D341Med (cell line): ENCODE measurements around the gene ABCB11.

ENCODE experiments used
- DNase-seq: peaks from one replicate; pipeline ENCODE4 v3.0.0; 2012; ENCODE audit warnings: low spot score

Gene ABCB11

DNA sequence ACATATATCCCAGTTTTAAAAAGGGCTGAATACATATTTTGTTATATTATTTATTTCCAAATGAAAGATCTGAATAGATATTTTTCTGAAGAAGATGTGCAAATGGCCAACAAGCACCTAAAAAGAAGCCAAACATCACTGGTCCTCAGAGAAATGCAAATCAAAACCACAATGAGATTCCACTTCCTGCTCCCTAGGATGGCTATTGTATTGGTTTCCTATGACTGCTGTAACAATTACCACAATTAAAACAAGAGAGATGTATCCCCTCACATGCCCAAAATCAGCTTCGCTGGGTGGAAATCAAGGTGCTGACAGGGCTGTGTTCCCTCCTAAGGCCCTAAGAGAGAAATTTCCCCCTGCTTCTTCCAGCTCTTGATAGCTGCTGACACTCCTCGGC lies 23.2 kb downstream of the ABCB11 start:
- DNase-seq: no peak

DNA sequence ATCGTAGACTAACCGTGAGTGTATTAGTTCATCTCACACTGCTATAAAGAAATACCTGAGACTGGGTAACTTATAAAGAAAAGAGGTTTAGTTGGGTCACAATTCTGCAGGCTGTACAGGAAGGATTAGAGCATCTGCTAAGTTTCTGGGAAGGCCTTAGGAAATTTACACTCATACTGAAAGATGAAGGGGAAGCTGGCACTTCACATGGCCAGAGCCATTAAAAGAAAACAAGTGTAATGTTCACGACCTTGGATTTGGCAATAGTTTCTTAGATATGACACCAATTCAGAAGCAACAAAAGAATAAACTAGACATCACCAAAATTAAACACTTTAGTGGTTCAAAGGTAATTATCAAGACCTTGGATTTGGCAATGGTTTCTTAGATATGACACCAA lies 23.8 kb downstream of the ABCB11 start:
- DNase-seq: no peak

DNA sequence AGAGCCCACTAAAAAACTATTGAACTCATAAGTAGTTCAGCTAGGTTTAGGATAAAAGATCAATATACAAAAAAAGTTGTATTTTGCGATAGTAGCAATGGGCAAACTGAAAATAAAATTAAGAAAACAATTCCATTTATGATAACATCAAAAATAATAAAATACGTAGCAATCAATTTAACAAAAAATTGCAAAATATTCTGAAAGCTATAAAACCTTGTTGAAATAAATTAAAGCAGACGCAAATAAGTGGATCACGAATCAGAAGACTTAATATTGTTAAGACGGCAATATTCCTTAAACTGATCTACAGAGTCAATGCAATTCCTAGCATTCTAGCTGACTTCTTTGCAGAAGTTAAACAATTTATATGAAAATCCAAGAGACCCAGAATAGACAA lies 24.5 kb downstream of the ABCB11 start:
- no peak for DNase-seq

DNA sequence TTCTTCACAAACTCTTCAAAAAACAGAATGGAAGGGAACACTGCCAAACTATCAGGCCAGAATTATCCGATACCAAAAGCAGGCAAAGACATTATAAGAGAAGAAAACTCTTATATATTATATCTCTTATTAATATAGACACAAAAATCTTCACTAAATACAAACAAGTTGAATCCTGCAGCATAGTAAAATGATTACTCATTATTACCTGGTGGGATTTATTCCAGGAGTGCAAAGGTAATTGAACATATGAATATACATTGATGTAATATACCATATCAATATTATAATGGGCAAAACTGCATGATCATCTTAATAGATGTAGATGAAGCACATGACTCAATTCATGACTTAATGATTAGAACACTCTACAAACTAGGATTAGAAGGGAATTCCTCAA lies 25.1 kb downstream of the ABCB11 start:
- no peak for DNase-seq

DNA sequence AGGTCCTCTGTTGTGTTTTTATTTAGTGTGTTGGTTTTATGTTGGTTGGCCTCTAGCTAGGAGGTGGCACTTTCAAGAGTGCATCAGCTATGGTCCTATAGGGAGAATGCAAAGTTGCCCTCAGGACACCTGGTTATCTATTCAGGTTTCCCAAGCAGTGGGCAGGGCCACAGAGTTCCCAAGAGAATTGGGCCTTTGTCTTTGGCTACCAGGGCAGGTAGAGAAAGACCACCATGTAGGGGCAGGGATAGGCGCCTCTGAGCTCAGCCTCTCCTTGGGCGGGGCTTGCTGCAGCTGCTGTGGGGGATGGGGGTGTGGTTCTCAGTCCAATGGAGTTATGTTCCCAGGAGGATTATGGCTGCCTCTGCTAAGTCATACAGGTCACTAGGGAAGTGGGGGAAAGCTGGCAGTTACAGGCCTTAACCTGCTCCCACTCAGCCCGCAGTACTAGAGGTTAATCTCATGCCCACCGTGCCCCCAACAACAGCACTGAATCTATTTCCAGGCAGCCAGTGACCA lies 26.0 kb downstream of the ABCB11 start:
- DNase-seq: no peak

DNA sequence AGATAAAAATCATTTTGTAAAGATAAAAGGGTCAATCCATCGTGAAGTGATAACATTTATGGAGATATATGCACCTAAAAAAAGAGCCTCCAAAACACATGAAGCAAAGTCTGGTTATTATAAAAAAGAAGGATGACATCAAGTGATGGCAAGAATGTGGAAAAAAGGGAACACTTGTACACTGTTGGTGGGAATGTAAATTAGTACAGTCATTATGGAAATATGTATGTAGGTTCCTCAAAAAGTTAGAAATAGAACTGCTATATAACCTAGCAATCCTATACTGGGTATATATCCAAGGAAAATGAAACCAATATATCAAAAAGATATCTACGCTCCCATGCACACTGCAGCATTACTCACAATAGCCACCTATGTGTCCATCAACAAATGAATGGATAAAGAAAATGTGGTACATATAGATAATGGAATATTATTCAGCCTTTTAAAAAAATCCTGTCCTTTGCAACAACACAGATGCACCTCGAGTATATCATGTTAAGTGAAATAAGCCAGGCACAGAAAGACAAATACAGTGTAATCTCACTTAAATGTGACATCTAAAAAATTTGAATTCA lies 28.9 kb downstream of the ABCB11 start:
- DNase-seq: no peak

DNA sequence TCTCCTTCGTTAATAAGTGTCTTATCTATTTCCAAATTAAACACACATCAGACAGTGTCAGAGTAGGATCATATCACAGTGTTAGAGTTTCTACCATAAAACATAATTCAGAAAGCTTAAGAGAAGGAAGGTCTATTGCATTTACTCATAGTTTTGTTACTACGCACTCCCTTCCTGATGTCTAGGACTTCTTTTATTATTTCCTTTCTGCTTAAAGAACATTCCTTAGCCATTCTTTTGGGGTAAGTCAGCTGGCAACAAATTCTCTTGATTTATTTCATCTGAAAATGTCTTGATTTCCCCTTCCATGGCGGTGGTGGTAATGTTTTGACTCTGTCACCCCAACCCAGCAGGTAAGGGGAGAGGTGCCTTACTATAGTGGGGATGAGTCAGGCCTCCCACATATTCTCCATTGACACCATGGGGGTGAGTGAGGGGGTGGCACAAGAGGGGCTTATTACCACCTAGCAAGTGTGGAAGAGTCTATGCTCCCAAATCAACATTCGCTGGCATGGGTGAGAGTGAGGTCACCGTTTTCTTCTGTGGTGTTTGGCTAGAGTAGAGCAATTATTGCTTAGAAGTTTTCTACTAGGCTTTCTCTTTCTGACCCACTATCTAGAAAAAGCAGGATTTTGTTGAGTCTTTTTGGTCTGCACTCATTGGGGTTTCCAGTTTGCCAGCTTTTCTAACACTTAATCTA lies 29.9 kb downstream of the ABCB11 start:
- DNase-seq: no peak

DNA sequence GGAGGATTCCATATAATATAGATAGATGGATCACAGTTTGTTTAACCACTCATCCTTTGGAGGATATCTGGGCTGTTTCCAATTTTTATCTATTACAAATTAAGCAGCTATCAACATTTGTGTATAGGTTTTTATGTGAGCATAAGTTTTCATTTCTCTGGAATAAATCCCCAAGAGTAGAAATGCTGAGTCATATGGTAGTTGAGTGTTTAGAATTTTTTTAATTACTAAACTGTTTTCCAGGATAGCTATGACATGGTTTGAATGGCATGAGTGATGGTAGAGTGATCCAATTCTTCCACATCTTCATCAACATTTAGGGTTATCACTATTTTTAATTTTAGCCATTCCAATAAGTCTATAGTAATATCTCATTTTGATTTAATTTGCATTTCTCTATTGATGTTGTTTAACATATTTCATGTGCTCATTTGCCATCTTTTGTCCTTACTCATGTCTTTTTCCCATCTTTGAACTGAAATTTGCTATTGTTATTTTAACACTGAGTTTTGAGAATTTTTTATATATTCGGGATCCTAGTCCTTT lies 31.4 kb downstream of the ABCB11 start:
- no peak for DNase-seq

DNA sequence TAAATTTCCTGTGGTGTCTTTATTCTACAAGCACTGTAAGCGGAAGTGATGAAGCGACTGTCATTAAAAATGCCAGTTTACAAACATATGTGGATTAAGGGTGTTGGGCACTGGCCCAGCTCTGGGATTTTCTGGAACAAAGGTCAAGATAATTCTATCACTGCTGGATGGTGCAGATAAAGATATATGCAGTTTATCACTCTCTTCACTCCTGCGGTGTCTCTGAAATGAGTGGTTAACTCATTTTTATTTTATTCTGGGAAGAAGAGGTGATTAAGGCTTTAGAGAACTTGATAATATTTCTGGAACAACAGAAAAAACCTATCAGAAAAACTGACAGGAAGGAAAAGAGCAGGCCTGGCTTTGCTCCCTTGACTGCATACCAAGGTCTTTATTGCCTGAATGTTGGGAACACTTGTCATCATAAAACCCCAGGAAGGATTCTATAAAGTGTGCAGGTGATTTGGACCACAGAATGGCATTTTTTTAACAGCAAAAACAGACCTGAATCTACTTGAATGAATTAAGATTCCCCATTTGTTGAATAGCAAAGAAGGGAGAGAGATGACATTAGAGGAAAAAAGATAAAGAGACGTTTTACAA lies 32.4 kb downstream of the ABCB11 start:
- DNase-seq: no peak

DNA sequence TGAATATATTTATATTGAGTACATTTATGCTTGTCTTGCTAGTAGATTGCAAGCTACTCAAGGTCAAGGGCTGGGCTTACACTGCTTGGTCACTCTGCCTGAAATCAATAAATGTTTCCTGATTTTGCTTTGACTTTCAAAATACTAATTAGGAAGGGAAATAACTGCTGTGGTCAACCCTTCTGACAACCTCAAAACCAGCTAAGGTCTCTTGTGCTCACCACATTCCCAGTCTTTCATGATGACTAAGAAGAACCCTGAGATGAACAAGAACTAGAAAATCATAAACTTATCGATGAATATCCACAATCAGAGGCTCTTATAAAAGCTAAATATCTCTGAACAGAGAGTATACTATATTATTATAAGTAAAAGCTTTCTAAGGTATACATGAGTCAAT lies 33.3 kb downstream of the ABCB11 start:
- no peak for DNase-seq

DNA sequence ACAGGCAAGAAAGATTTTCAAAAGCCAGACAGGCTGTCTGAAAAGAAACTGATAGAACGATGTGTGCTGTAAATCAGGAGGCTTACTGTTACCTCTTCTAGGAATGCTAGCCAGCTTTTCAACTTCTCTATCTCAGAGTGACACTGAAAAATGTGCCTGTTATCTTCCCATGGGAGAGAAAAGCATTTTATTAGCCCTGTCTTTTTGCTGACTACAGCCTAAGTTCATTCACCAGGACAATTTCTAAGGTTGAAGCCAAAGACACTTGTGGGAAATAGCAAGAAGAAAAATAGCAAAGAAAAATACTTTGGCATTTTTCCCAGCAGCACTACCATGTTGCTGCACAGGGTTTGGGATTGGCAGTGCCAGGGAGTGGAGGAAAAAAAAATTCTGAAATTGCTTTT lies 34.0 kb downstream of the ABCB11 start:
- DNase-seq: no peak

DNA sequence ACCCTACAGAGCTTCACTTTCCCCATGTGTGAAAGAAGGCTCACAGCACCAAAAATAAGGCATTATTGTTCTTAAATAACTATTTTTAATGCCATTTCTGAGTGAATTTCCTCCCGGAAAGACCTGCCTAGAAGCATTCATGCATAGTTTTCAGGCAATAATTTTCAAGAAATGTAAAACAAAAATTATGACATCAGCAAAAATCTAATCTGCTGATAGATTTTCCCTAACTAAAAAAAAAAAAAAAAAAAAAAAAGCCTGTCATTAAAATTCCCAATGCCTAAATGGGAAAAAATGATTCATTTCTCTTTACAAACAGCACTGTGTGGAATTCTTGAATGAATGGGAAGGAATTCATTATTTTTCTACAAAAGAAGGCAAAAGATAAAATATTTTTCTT lies 35.4 kb downstream of the ABCB11 start:
- DNase-seq: no peak

DNA sequence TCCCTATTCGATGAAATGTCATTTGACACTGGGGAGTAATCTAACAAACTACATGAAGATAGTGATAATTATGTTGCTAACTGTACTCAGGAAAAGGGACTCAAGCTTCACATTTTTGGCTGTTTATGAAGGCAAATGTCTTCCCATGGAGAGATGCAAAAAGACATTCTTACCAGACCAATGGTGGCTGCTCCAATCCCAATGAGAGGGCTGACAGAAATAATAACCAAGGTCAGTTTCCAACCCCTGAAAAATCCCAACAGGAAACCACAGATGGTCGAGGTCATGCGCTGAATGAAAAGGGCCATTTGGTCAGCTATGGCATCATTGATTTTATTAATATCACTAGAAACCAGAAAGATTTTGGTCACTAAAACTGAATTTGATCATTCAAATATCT lies 37.6 kb downstream of the ABCB11 start:
- DNase-seq: no peak

DNA sequence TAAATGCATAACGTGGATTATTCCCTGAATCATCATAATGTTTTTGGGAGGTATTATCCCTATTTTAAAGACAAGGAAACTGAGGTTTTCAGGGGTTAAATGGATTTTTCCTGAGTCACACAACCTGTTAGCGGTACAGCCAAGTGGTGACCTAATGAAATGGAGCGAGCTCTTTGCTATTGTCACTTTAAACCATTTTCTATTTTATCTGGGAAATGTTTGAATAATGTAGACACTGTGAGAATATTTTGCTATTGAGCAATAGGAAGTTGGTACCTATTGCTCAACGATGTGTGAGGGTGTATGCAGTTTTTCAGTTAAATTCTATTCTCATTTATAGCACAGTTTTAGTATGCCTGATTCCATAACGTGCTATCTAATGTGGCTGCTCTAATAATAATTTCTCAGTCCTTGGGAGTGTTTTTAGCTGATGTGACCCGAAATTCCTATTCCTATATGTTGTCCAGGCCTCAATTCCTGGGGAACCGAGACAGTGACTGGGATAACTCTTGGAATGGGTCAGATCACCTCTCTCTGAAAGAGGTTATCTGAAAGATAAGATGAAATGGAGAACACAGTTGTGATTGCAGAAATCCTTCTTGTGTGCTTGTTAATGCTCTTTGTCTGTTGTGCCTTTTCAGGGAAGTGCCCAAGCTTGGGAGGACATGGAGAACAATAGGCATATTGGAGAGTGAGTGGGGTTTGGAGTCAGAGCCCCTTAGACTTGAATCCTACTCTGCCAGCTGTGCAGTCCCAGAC lies 38.4 kb downstream of the ABCB11 start:
- DNase-seq: no peak

DNA sequence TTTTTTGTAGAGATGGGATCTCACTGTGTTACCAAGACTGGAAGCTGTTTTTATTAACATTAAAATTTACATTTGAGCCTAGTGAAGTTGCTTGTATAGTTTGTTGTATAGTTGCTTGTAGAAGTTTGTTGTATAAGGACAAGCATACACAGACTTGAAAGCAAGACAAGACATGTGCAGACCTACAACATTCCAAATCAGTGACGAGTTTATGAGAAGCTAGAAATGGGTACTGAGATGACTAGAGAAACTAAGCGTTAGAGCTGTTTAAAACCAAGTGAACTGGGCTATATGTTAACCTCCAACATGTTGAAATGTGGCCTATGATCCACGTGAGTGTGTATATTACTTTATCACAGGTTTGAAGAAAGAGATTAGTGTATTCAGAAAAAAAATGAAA lies 39.1 kb downstream of the ABCB11 start:
- no peak for DNase-seq

DNA sequence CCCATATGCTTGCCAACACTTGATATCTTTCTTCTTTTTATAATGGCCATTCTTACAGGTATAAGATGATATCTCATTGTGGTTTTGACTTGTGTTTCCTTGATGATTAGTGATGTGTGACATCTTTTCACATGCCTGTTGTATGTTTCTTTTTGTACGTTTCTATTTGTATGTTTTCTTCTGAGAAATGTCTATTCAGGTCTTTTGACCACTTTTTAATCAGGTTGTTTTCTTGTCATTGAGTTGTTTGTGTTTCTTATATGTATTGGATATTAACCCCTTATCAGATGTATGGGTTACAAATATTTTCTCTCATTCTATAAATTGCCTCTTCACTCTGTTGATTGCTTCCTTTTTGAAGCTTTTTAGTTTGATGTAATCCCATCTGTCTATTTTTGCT lies 42.4 kb downstream of the ABCB11 start:
- no peak for DNase-seq

DNA sequence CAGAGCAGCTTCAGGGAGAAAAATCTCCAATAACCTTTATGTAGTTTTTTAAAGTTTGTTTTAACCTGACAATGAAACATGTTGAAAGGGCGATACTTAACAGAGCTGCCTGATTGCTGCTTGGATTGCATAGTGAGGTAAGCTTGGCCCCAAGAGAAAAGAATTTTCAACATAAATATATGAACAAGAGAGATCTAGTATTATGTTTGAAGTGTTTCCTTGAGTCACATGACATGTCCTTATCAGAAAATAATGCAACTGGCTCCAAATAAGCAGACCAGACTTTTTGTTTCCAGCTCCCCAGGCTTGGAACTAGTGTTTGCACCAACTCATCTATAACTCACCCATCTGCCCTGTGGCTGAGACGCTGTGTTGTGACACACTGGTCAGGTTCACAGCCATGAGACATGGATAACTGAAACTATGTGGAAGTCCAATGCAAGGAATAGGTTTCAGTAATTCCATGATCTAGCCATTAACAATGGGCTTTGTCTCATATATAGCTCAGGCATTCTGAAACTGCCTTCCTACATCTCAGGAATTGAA lies 44.7 kb downstream of the ABCB11 start:
- no peak for DNase-seq

DNA sequence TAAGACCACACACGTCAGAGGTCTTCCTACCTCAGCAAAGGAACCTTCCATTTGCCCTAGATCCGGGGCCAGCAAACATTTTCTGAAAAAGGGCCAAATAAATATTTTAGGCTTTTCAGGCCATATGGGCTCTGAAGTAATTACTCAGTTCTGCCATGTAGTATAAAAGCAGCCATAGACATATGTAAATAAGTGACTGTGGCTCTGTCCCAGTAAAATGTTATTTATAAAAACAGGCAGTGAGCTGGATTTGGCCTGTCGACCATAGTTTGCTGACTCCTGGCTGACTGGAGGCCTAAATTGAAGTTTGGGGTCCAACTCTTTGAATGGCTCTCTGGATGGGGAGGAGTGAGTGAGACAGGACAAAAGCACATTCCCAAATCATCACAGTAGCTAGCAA lies 49.5 kb downstream of the ABCB11 start:
- no peak for DNase-seq

DNA sequence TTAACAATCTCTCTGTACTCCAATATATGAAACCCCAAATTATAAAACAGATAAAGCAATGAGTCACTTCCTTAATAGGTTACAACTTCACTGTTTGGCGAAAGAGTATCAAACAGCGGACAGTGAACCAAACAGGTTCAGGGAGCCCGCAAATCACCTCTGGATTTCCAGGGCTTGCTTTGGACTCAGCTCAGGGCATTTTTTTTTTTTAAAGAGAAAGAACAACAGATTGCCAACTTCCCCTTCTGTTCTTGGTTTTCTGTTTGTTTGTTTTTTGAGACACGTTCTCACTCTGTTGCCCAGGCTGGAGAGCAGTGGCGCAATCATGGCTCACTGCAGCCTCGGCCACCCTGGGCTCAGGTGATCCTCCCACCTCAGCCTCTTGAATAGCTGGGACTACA lies 52.7 kb downstream of the ABCB11 start:
- no peak for DNase-seq

DNA sequence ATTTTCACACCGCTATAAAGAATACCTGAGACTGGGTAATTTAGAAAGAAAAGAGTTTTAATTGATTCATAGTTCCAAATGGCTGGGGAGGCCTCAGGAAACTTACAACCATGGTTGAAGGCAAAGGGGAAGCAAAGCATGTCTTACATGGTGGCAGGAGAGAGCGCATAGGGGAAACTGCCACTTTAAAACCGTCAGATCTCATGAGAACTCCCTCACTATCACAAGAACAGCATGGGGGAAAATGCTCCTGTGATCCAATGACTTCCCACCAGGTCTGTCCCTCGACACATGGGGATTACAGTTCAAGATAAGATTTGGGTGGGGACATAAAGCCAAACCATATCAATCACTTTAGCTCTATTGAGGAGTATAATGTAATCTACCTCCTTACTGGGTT lies 53.5 kb downstream of the ABCB11 start:
- DNase-seq: no peak

DNA sequence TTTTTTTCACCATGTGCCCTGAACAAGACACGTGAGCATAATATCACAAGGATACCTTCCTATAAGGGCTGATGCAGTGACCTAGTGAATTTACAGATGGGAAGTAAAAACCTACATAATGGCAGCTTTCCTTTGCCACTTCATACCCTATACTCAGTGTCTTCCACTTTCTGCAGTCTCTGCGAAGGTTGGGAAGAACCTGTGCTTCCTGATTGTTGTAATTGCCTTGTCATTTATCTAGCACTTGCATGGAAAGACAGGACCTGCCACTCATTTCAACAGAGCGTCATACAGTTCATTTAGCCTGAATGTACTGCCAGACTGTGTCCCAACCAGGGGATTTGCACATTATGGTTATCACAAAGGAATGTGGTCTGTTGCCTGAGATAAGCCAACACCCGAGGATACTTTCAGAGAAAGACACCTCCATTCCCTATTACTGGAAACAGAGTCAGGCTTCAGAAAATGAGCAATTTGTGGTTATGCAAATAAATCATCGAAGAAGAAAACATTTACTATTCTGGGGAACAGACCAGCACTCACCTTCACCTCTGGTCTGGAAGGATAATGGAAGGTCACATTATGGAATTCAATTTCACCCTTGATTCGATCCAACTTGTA lies 55.0 kb downstream of the ABCB11 start:
- DNase-seq: no peak

DNA sequence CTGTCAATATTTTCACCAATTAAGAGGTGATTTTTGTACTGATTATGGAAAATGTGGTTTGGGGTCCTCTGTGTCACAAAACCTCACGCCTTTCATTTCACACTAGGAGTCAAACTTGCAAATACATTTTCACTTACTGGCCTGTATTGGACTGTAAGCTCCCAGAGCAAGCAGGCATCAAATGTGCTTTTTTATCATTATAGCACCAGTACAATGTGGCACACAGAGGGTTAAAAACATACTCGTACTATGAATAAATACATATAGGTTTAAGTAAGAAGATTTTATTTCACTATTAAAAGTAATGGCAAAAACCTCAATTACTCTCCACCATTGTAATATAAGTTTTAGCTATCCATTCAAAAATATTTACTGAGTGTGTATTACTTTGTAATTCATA lies 56.7 kb downstream of the ABCB11 start:
- no peak for DNase-seq
